ENCODE data around the gene HDAC4.

HDAC4 gene

DNA sequence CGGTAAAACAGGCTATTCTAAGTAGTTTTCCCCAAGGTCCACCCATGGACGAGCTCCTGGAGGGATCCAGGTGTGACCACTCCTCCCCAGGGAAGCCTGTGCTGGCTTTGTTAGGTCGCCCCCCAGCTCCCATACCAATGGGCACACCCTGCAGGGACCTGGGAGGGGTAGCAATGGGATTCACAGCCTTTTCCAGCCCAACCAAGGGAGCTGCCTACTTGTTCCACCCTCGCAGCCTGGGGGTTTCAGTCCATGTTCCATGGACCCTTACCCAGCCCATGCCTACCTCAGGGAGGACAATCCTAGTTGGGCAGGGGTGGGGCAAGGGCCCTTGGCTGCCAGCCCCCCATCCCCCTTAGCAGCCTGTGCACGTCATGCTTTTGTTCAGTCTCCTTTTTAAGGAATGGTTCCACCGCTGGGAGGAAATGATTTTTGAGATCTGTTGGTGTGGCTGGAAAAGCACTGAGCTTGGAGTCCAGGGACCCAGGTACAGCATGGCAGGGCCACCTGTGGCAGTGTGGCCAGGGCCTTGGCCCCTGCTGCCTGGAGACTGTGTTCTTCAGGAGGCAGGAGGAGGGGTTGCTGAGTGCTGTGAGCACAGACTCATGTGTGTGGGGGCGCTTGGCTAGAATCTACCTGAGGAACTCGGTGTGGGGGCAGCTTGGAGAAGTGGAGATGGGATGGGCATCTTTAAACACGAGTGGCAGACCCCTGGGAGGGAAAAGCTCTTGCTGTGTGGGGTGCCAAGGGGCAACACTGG lies 386.2 kb downstream of the HDAC4 start:
- DNase-seq = peak; percentile 22

DNA sequence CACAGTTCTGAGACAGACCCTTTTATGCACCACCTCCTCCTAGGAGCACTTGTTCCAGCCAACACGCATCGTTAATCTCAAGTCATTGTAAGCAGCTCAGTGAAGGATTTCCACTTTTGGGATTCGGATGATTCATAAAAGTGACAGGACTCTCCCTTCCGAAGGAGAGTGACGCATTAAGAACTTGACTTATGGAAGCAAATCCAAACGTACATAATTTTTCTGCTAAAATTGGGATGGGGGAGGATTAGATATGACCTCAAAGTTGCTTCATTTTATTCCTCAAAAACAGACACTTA lies 387.2 kb downstream of the HDAC4 start:
- DNase-seq = no peak

DNA sequence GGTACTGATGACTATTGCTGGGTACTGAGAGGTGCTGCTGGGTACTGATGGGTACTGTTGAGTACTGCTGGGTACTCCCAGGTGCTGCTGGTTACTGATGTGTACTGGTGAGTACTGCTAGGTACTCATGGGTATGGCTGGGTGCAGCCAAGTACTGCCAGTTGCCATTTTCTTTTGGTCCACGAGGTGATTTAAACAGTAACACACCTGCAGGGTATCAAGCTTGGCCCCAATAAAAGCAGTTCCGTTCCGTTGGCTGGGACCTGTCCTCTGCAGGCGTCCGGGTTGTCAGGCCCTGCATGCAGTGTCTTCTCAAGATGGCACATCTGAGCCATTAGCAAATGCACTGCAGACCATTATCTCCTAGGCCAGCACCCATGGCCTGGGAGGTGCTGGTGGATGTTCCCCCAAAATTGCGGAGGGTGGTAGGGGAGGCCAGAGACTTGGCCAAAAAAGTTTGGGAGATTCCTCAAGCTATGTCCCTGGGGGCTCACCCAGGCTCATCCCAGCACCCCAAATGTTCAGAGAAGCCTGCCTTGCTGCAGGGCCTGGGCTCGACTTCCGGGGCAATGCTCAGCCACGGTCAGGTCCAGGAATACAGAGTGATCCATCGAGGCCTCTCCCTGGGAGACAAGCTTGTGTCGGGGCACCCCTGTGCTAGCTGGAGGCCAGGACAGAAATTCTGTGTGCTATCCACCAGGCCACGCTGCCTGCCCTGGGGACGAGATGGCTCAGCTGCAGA lies 387.7 kb downstream of the HDAC4 start:
- DNase-seq = peak; percentile 10

DNA sequence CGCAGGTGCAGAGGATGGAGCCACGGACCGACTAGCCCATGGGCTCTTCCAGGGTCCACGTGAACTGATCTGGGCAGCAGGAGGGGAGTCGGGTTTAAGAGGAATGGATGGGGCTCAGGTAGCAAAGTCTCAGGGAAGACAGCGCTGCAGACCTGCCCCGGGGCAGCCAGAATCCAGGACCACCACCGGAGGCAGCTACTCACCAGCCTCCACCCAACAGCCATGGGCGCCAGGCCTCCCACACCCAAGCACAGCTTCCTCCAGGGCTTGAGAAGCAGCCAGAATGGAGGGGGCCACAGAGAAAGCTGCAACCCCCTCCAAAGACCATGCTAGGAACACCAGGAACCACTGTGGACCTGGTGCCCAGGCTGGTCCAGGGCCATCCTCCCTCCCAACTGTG lies 388.6 kb downstream of the HDAC4 start:
- DNase-seq = peak; percentile 8

DNA sequence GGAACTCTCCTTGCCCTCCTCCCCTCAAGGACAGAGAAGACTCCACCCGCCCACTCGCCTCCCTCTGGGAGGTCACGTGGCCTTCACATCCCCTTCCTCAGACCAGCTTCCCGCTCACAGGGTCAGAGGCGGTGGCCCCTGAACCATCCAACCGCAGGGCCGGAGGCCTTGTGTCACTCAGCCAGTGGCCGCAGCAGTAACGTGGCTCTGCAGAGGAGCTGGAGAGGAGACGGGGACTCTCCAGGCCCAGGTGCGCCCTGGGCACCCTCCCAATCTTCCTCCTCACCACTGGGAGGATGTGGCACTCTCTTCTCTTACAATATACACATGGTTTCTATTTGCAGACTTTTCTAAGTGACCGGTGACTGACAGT lies 391.2 kb downstream of the HDAC4 start:
- peak; percentile 13 for DNase-seq

DNA sequence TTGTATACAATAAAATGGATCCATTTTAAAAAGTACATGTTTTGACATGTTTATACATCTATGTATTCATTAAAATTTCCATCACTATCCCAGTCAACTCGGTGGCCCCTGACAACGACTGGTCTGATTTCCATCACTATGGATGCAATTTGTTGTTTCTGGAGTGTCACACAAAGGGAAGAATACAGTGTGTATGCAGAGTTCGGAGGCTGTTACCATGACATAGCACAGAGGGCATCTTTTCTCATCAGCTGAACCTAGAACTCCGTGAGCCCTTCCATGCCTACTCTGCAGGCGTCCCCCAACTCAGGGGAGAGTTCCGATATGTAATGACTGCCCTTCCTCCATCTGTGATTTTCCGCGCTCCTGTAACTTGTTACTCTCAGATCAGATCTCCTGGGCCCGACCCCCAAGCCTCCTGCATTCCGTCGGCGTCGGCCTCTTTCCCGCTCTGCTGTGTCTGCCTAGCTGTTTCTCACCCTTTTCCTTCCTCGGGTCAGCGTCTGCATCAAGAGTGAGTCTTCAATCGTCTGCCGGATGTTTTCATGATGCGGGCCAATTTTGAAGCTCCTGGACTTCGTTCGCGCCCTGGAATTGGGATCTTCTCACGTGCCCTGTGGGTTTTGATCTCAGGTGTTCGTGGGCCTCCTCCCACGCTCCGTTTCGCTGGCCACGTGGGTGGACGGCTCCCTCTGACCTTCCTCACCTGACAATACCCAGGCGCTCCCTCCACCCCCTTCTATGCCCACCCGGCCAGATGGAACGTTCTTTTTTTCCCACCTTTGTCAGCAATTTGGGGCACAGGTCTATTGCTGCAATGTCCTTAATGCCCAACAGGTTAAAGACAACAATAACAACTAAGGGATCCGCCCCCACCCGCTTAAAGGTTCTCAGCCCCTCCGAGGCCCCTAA lies 391.9 kb downstream of the HDAC4 start:
- peak; percentile 13 for DNase-seq

DNA sequence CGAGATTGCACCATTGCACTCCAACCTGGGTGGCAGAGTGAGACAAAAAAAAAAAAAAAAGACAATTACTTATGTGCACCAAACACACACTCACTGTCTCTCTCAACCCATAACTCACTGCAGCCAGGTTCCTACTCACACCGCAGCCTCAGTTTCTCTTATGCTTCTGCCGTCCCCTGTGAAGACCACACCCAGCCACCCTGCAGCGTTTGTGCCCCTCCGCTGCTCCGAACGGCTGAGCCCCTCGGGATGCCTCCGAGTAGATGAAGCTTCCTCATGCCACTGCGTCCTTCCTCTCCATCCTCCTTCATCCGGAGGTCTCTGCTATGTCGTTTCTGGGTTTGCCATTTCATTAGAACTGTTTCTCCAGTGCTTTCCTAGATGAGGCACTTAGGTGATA lies 392.8 kb downstream of the HDAC4 start:
- DNase-seq = no peak

DNA sequence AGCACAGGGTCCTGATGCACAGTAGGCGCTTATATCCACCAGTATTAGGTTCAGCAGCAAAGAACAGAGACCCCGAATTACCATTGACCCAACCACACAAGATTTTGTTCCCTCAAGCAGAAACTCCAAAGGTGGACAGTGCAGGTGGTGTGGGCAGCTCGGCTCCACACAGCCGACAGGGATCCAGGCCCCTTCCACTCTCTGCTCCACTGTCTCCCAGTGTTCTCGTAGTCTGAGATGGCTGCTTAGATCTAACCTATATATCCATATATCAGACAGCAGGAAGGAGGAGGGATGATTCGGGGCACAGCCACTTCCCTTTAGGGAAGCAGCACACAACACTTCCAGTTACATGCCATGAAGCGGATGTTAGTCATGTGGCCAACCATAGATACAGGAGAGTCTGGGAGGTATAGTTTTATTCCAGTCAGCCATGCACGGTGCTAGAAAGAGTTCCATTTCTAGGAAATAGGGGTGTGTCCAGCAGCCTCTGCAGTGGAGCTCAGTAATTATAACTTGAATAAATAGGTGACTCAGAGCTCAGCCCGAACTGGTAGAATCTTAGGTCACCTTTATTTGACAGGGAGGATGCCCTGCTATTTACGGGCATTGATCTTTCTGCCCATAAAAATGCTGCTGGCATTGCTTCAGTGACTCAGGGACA lies 394.1 kb downstream of the HDAC4 start:
- no peak for DNase-seq

DNA sequence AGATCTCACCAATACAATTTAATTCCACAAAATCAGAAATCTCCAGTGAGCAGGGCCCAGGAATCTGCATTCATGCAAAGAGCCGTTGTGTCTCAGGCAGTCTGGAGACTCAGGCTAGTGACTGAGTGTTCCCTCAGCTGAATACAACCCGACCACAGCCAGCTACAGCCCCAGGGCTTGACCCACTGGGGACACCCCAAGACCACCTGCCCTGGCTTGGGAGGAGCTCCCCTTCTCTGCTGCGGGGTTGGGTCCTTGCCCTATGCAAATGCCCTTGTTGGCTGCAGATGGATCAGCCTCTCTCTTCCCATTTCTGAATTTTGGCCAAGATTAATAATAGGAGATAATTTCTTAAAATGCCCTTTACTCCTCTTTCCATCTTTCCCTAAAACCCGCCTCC lies 395.2 kb downstream of the HDAC4 start:
- peak; percentile 4 for DNase-seq

DNA sequence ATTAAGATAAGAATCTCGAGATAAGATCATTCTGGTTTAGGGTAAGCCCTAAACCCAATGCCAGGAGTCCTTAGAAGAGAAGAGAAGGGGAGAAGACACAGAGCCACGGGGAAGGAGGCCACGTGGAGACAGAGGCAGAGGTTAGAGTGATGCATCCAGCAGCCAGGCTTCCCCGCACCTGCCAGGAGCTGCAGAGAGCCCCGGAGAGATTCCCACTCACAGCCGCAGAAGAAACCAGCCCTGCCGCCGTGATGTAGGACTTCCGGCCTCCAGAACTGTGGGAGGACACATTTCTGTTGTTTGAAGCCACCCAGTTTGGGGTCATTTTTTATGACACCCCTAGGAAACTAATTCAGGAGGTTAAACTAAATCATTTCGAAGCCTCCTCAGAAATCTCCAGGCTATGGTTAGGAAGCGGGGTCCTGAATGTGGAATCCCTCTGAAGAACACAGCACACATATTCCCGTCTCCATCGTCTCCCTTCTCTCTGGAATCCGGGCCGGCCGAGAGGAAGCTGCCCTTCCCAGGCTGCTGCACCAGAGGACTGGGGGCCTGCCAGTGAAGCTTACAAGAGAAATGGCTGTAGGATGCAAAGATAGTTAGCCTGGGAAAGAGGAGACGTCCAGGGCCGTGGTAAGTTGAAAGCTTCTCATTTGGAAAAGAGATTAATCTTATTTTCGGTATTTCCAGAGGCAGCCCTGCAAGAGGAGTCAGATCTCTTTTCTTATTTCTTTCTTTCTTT lies 396.4 kb downstream of the HDAC4 start:
- no peak for DNase-seq

DNA sequence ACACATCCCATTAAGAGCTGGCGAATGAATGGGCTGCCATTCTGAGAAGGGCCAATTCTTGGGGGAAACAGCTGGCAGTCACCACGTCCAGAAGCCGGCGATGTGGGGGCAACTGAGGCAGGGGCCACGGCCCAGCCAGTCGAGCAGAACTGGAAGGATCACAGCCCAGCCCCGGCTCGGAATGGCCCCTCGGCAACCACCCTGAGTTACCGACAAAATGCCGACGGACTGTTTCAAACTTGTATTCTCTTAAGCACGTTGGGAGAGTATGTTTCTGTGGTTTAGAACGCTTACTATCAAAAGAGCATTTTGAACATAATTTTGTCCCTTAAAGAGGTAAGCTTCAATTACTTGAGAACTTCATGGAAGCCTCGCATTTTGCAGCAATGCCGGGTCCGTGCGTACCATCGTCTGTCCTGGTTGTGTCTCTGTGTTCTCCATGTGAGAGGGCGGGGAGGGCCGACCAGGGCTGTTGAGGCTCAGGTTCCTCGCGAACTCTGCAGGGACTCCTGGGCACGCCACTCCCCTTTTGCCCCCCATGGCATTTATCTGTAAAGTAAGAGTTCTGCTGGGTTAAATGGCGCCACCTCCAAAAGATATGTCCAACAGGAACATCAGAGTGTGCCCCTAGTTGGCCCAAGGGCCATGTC lies 397.1 kb downstream of the HDAC4 start:
- no peak for DNase-seq

DNA sequence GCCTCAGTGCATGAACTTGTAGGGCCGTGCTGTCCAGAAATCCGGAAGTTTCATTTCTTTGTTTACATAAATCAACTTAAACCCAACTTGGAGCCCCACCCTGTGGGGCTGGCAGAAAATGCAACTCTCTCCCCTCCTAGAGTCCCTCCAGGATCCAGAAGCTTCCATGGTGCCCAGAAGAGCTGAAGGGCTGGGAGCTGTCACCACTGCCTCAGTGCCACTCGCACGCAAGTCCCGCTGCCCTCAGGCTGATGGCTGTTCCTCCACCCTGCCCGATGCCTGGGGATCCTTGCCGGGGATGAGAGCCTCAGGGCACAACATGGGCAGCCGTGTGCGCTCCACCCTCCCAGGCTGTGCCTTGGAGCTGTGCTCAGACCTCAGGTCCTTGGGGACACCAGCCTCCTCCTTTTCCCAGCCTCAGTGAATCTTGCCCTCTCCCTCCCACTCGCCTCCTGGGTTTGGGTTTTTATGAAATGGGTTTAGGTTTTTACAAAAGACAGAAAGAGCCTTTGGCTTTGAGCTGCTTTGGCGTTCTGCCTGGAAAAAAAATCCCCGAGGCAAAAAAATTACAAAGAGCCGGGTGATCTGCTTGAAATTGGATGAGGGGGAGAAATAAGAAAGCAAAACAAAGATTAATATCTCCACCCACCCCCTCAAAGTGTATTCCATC lies 397.7 kb downstream of the HDAC4 start:
- peak; percentile 81 for DNase-seq

DNA sequence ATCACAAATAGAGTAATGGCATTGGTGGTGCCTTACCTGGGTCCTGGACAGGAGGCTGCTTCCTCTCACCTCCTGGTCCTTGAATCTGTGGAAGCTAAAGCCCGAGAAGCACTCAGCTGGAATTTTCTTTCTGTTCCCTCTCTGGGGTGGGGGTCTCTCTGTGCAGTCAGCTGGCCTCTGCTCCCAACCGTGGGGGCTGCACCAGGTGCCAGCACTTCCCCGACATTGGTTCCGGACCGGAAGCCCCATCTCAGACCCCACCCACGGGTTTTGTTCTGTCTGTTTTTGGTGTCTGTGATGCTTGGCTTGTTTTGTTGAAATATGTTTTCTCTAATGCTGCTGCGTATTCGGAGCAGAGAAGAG lies 398.2 kb downstream of the HDAC4 start:
- no peak for DNase-seq

DNA sequence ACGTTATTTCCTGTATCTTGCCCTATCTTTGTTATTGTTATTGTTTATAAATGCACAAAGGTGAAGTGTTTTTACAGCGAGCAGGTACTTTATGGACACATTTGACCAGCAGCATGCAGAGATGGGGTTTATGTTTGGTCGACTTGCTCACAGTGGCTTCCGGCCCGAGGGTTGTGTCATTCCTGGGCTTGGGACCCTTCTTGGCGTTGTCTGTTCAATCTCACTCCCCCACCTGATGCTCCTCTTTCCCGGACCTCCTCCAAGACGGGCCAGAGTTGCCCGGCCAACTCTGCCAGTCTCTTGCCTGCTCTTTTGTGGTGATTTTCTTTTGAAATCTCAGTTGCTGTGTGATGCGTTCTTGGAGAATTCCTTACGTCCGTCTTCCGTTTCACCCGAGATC lies 399.0 kb downstream of the HDAC4 start:
- no peak for DNase-seq

DNA sequence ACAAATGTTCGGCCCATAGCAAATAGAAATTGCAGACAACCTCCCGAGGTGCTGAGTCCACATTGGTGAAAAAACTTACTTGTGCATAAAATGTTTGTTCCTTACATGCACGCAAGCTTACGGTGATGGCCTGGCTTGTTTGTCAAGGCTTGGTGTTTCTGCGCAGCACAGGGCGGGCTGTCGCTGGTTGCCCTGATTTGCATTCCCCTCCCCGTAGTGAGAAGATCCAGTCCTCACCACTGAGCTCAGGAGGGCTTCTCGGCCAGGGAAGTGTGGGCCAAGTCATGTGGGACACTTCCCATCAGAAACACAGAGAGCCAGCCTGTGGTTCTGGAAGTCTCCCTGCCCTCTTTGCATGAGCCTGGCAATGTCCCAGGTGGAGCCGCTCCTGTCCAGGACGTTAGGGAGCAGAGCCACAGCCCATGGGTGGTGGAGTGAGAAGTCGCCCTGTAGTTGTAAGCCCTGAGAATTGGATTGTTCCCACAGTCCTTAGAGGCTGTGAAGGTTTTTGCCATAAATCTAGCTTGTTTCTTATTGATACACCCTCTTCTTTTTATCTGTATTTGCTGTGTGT lies 400.2 kb downstream of the HDAC4 start:
- no peak for DNase-seq

DNA sequence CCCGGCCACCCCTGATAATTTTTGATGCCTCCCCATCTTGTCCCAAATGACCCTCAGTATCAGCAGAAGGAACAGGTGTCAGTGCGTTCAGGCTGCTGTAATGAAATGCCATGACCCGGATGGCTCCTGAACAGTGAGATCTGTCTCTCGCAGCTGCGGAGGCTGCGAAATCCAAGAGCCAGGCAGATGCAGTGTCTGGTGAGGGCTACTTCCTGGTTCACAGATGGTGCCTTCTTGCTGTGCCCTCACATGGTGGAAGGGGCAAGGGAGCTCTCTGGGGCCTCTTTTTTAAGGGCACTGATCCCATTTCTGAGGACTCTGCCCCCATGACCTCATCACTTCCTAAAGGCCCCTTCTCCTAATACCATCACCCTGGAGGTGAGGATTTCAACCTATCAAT lies 400.7 kb downstream of the HDAC4 start:
- no peak for DNase-seq

DNA sequence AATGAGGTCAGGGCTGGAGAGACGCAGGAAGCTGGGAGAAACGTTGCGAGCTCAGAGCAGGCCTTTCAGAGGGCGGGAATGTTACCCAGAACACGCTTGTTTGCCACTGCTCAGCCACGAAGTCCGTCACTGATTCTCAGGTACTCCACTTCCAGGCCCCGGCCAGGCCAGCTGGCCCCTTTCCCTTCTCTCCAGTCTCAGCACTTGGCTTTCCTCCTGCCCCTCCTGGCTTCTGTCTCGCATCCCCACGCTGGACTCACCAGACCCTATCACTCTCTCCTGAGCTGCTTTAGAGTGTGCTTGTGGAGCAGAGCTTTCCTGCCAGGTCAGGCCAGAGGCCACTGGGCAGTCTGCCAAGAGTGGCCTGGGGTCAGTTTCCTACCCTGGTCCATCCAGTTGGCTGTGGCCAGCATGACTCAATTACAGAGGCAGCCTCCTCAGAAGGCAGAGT lies 401.5 kb downstream of the HDAC4 start:
- peak; percentile 52 for DNase-seq

DNA sequence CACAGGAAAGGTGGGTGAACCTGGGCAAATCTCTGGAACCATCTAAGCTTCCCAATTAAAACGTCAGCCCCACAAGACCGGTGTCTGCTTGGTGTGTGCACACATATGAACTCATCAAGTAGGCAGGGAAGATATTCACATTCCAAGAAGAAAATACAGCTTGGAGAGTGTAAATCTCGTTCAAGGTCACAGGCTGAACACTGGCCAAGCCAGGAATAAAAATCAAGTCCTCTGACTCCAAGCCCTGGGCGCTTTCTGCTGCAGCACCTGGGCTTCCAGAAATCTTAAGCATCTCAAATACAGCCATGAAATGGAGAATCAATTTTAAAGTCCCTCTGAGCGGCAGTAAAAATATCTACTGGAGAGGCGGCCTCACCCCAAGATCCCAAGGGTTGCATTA lies 402.0 kb downstream of the HDAC4 start:
- DNase-seq = no peak
